DOHH2 (cell line): ENCODE data around the gene CPXM2.

Experiments
- H3F3A ChIP-seq: fragments of 200-600 bp; sonication (generic), shearing (Covaris generic); 2 replicates; pipeline ENCODE4 v1.6.0; 2016; ENCODE audit warnings: antibody characterized with exemption, mild to moderate bottlenecking; ENCODE audit not compliant: control insufficient read depth, insufficient read depth
- H3K27ac ChIP-seq: fragments of 200-600 bp; sonication (generic); 2 replicates; pipeline ENCODE4 v1.5.1; 2014; ENCODE audit warnings: low read depth, mild to moderate bottlenecking, low read length, moderate library complexity
- H3K27me3 ChIP-seq: fragments of 200-600 bp; sonication (generic); 2 replicates; pipeline ENCODE4 v1.6.1; 2014; ENCODE audit warnings: mild to moderate bottlenecking, low read length, mixed read lengths; ENCODE audit not compliant: control insufficient read depth
- H3K36me3 ChIP-seq: fragments of 200-600 bp; sonication (generic); 2 replicates; pipeline ENCODE4 v1.6.1; 2014; ENCODE audit warnings: mild to moderate bottlenecking, low read length, moderate library complexity, mixed read lengths; ENCODE audit not compliant: control insufficient read depth
- H3K4me1 ChIP-seq: fragments of 200-600 bp; sonication (generic); 2 replicates; pipeline ENCODE4 v1.6.1; 2014; ENCODE audit warnings: mild to moderate bottlenecking, low read length, mixed read lengths; ENCODE audit not compliant: control insufficient read depth
- H3K4me2 ChIP-seq: fragments of 200-600 bp; sonication (generic); 2 replicates; pipeline ENCODE4 v1.6.0; 2014; ENCODE audit warnings: mild to moderate bottlenecking, low read length, moderate library complexity
- H3K4me3 ChIP-seq: fragments of 200-600 bp; sonication (generic); 2 replicates; pipeline ENCODE4 v1.5.1; 2014; ENCODE audit warnings: mild to moderate bottlenecking, low read length, mixed read lengths
- H3K79me2 ChIP-seq: fragments of 200-600 bp; sonication (generic); 2 replicates; pipeline ENCODE4 v1.6.1; 2014; ENCODE audit warnings: mild to moderate bottlenecking, low read length, mixed read lengths; ENCODE audit not compliant: control insufficient read depth
- H3K9me2 ChIP-seq: fragments of 200-600 bp; sonication (generic); replicated peaks from 2 replicates; pipeline ENCODE4 v1.6.1; 2014; ENCODE audit warnings: mild to moderate bottlenecking, low read length, mixed read lengths; ENCODE audit not compliant: control insufficient read depth
- H3K9me3 ChIP-seq: fragments of 200-600 bp; sonication (generic); 2 replicates; pipeline ENCODE4 v1.6.1; 2014; ENCODE audit warnings: antibody characterized with exemption, low read length, mixed read lengths; ENCODE audit not compliant: control insufficient read depth, insufficient read depth
- H4K20me1 ChIP-seq: fragments of 200-600 bp; sonication (generic); 2 replicates; pipeline ENCODE4 v1.6.0; 2014; ENCODE audit warnings: low read depth, mild to moderate bottlenecking, antibody characterized with exemption, low read length, moderate library complexity; ENCODE audit not compliant: control insufficient read depth, insufficient read depth
- EZH2phosphoT487 ChIP-seq: fragments of 200-600 bp; sonication (generic); IDR thresholded peaks from 2 replicates; pipeline ENCODE4 v1.6.1; 2017; ENCODE audit warnings: borderline replicate concordance, mild to moderate bottlenecking, antibody characterized with exemption, low read length, moderate library complexity, mixed read lengths
- TF ChIP-seq, protein P1 (sequence below): fragments of 200-600 bp; sonication (generic); IDR thresholded peaks from one replicate; pipeline ENCODE4 v1.5.1; 2014; ENCODE audit warnings: antibody characterized with exemption, mild to moderate bottlenecking, low read depth, low read length; ENCODE audit not compliant: poor library complexity, severe bottlenecking

CPXM2 gene

DNA sequence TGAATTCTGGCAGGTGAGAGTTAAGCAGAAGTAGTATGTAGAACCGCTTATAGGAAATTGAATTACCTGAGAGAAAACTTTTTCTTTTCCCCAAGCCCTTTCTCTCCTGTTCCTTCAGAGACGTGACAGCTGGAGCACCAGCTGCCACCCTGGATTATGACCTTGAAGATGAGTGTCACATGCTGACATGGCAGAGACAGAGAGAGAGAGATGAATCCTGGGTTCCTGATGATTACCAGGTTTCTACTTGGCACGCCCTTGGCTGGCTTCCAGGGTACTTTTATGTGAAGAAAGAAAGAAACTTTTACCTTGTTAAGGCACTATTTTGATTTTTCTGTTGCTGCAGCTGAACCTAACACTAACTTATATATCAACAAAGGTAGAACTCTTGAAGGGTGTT is 125.6 kb downstream of the CPXM2 start:
- H3K36me3 ChIP-seq = no peaks in the 10 kb centered on the region
- peaks cover 22% of the 10 kb centered on the region for H3K27me3 ChIP-seq
- H4K20me1 ChIP-seq = no peaks in the 10 kb centered on the region
- H3K27ac ChIP-seq = no peak overlapping the region
- TF ChIP-seq EZH2phosphoT487 = no peak
- TF ChIP-seq, protein P1, sequence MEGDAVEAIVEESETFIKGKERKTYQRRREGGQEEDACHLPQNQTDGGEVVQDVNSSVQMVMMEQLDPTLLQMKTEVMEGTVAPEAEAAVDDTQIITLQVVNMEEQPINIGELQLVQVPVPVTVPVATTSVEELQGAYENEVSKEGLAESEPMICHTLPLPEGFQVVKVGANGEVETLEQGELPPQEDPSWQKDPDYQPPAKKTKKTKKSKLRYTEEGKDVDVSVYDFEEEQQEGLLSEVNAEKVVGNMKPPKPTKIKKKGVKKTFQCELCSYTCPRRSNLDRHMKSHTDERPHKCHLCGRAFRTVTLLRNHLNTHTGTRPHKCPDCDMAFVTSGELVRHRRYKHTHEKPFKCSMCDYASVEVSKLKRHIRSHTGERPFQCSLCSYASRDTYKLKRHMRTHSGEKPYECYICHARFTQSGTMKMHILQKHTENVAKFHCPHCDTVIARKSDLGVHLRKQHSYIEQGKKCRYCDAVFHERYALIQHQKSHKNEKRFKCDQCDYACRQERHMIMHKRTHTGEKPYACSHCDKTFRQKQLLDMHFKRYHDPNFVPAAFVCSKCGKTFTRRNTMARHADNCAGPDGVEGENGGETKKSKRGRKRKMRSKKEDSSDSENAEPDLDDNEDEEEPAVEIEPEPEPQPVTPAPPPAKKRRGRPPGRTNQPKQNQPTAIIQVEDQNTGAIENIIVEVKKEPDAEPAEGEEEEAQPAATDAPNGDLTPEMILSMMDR = no peak
- H3K9me2 ChIP-seq = no peaks in the 10 kb centered on the region
- no peaks in the 10 kb centered on the region for H3F3A ChIP-seq
- no peaks in the 10 kb centered on the region for H3K4me1 ChIP-seq
- no peaks in the 10 kb centered on the region for H3K9me3 ChIP-seq
- no peaks in the 10 kb centered on the region for H3K79me2 ChIP-seq
- H3K4me2 ChIP-seq = no peak overlapping the region
- no peak overlapping the region for H3K4me3 ChIP-seq

DNA sequence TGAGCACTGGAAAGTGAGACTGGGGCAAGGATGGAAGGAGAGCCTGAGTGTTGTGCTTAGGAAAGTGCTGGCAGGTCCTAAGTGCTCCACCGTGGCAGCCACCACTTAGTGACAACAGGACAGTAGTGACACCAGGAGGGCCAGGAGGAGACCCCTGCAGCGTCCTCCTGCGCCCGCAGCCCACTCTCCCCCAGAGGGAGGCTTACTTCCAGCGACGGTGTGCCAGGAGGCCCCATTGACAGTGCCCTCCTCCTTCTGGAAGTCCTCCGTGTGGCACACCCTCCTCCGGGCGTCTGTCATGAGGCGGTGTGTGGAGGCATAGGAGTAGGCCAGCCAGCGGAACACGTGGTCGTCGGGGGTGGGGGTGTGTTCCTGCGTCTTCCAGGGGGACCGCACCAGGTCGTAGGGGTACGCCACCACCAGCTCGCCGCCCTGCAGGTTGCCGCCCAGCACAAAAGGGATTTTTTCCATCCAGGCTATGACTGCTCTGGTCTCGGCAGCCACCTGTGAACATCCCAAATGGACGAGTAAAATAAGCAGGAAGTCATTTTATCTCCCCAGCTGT is 129.9 kb downstream of the CPXM2 start:
- Histone ChIP-seq H3K27ac (no peak overlapping the region), H3K79me2 (no peaks in the 10 kb centered on the region), H4K20me1 (no peaks in the 10 kb centered on the region), H3K9me3 (no peaks in the 10 kb centered on the region), H3K36me3 (no peaks in the 10 kb centered on the region), H3K4me1 (no peaks in the 10 kb centered on the region), H3F3A (no peaks in the 10 kb centered on the region), H3K27me3 (peaks cover 22% of the 10 kb centered on the region), H3K4me2 (no peak overlapping the region), H3K4me3 (no peak overlapping the region), H3K9me2 (no peaks in the 10 kb centered on the region)
- TF ChIP-seq EZH2phosphoT487 = no peak
- TF ChIP-seq, protein P1 = no peak

DNA sequence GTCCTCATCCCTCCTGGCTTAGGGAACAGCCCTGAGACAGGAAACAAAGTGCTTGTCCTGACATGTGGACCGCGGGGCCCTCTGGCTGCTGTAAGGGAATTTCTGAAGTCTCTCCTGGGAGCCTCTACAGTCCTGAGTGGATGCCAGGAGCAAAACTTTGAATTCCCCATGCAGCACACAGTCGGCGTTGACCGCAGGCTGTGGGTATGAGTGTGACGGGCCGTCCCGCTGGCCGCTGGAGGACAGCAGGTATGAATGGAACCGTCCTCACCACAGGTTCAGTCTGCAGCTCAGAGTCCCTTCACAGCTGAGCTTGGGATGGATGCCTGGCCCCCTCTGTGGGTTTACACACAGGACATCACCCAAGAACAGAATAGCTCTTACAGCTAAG is 130.6 kb downstream of the CPXM2 start:
- Histone ChIP-seq H3K79me2 (no peaks in the 10 kb centered on the region), H3K27me3 (peaks cover 19% of the 10 kb centered on the region), H3F3A (no peaks in the 10 kb centered on the region), H4K20me1 (no peaks in the 10 kb centered on the region), H3K9me3 (no peaks in the 10 kb centered on the region), H3K9me2 (no peaks in the 10 kb centered on the region), H3K27ac (no peak overlapping the region), H3K4me3 (no peak overlapping the region), H3K4me1 (no peaks in the 10 kb centered on the region), H3K36me3 (no peaks in the 10 kb centered on the region), H3K4me2 (no peak overlapping the region)
- no peak for TF ChIP-seq EZH2phosphoT487
- TF ChIP-seq, protein P1 = no peak
